ENCODE results near the gene MOXD1.

The MOXD1 gene

DNA sequence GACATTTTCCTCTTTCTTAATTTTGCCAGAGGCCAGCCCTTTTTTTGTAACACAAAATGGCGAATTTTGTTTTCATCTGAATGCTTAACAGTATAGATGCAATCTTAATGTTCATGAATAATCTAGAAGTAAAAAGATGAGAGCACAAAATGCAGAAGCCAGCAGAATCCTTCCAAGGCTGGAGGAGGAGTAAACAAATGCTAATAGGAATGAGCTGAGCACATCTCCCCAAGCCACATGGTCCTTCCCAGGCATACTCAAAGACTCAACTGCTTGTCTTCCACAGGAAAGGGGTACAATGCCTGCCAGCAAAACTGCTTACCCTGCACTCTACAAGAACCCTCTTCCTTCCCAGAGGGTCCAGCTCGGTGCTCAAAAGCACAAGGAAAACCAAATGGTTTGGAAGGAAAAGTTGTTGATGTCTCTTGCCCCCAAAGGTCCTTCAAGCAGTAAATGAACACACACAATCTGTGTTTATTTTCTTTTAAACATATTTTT lies 155.1 kb downstream of the MOXD1 start:
- CTCF ChIA-PET = no interaction called here
- Mint-ChIP-seq H3K27me3 (no peaks in the 10 kb centered on the region), H3K27ac (no peak overlapping the region), H3K9me3 (no peaks in the 10 kb centered on the region), H3K4me1 (no peaks in the 10 kb centered on the region), H3K4me3 (no peak overlapping the region), H3K36me3 (no peaks in the 10 kb centered on the region)
- DNase-seq = no peak

Measured in activated naive CD4-positive, alpha-beta T cell treated with anti-CD3 and anti-CD28 coated beads, Interleukin-2, amount 10 ng/mL, durations not matched to agents 7 days and 5 days (primary cell).